ENCODE measurements around the gene TMEM266. TPM values are rescaled to one million over a fixed set of nuclear protein-coding genes. Genes with fewer than 3 reads are reported as not detected.

Gene TMEM266
- total RNA-seq, 4 donors from 2014 or later, result 1.4 to 3.1 (median 2.3) TPM

DNA sequence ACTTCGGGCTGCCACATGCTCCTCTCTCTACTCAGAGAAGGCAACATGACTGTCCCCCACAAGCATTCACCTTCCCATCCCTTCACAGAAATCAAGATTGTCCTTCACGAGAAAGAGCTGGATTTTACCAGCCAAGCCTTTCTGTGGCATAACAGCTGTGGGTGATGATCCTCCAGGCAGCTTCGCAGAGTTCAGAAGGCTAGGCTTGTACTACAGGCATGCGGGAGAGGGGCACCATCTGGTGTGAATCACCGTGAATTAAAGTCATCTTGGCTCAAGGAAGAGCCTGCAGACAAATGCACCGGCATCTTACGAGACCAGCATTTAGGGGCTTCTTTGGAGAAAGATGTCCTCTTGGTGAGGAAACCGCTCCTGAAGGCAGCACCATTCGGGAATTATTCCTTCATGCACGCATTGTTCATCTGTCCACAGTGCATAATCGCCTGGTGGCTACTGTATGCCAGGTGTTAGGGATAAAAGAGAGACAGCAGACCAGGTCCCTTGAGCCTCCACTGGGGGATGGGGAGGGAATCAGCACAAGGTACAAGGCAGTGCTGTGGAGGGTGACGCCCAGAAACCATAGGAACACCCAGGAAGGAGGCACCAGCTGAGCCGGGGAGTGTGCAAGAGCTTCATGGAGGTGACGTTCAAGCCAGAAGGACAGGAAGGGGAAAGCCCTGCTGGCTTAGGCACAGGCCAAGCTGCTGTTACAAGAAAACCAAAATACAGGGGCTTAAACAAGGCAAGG lies 108.6 kb downstream of the TMEM266 start:
- peaks cover 24% of the 10 kb centered on the region for H3K4me1 ChIP-seq
- DNase-seq (ENCODE audit: low spot score in 2 of 2), result no peak
- no peaks in the 10 kb centered on the region for H3K9me3 ChIP-seq
- H3K4me3 ChIP-seq, result no peak overlapping the region
- peak overlapping the region; percentile 77 for H3K27ac ChIP-seq
- H3K27me3 ChIP-seq, result no peaks in the 10 kb centered on the region
- TF ChIP-seq, protein P1, sequence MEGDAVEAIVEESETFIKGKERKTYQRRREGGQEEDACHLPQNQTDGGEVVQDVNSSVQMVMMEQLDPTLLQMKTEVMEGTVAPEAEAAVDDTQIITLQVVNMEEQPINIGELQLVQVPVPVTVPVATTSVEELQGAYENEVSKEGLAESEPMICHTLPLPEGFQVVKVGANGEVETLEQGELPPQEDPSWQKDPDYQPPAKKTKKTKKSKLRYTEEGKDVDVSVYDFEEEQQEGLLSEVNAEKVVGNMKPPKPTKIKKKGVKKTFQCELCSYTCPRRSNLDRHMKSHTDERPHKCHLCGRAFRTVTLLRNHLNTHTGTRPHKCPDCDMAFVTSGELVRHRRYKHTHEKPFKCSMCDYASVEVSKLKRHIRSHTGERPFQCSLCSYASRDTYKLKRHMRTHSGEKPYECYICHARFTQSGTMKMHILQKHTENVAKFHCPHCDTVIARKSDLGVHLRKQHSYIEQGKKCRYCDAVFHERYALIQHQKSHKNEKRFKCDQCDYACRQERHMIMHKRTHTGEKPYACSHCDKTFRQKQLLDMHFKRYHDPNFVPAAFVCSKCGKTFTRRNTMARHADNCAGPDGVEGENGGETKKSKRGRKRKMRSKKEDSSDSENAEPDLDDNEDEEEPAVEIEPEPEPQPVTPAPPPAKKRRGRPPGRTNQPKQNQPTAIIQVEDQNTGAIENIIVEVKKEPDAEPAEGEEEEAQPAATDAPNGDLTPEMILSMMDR (IDR thresholded peaks at IDR 0.05), result no peak
- TF ChIP-seq POLR2A (IDR thresholded peaks at IDR 0.05) (no peak), POLR2AphosphoS5 (IDR thresholded peaks at IDR 0.05) (no peak), EP300 (IDR thresholded peaks at IDR 0.05) (no peak)
- H3K36me3 ChIP-seq, result no peaks in the 10 kb centered on the region
- 78% methylated on average over 13 of the region's 14 CpGs for WGBS

DNA sequence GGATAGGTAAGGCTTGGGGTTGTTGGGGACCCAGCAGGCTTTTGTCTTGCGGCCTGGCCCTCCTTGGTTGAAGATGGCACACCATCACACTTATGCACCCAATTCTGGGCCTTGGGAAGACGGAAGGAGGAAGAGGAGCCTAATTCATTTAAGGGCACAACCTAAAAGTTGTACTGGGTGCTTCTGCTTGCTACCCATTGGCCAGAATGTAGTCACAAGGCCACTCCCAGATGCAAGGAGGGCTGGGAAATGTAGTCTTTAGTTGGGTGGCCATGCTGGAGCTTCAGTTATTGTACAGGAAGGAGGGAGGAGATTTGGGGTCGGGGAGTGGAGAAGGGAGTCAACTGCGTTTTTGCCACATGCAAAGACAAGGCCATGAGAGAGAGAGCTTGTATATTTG lies 109.2 kb downstream of the TMEM266 start:
- WGBS, result 69% methylated on average over 4 of the region's 4 CpGs
- Histone ChIP-seq H3K27me3 (no peaks in the 10 kb centered on the region), H3K4me3 (no peak overlapping the region), H3K36me3 (no peaks in the 10 kb centered on the region), H3K27ac (peak overlapping the region; percentile 77), H3K9me3 (no peaks in the 10 kb centered on the region), H3K4me1 (peaks cover 18% of the 10 kb centered on the region)
- no peak for TF ChIP-seq POLR2A (IDR thresholded peaks at IDR 0.05)
- TF ChIP-seq, protein P1 (IDR thresholded peaks at IDR 0.05), result no peak
- no peak for TF ChIP-seq POLR2AphosphoS5 (IDR thresholded peaks at IDR 0.05)
- TF ChIP-seq EP300 (IDR thresholded peaks at IDR 0.05), result no peak
- DNase-seq (ENCODE audit: low spot score in 2 of 2), result no peak

DNA sequence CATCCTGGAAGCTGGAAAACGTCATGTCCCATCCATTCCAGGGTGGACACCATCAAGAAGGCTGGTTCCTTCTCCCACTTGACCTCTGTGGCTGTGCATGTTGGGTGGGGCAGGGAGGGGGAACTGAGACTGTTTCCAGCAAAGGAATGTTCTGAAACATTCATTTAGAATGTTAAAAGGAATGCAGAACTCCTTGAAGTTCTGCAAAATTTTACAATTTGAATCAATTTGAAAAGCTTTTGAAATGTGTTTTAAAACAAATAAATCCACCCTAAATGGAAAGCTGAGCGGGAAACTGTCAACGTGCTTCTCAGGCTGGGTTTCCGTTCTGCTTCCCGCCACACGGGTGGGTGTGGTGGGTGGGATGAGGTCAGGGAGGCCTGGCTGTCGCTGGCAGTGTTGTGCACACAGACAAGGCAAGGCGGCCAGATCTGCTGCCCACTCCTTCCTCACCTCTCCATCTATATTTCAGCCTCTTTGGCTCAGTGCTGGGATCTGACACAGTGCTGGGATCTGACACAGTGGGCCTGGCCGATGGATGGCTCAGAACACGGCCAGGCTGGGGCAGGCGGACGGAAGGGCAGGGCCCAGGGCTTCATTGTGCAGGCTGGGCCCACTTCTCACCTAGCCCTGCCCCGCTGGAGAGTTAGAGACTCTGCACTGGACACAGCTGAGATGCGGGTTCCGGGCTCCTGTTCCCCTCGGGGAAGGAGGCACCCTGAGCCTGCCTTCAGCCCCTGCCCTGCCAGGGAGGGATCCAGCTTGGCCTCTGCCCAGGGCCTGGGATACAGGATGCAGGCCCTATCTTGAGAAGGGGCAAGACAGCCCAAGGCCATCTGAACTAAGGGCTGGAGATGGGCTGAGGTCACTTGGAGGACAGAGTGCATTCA lies 110.4 kb downstream of the TMEM266 start:
- Histone ChIP-seq H3K9me3 (no peaks in the 10 kb centered on the region), H3K4me3 (no peak overlapping the region), H3K27me3 (no peaks in the 10 kb centered on the region), H3K4me1 (peaks cover 17% of the 10 kb centered on the region), H3K36me3 (no peaks in the 10 kb centered on the region), H3K27ac (peak overlapping the region; percentile 88)
- TF ChIP-seq EP300 (IDR thresholded peaks at IDR 0.05) (no peak), POLR2AphosphoS5 (IDR thresholded peaks at IDR 0.05) (peak in 1 of 3 donors; percentile 44)
- WGBS, result 58% methylated on average over 10 of the region's 16 CpGs
- DNase-seq (ENCODE audit: low spot score in 2 of 2), result no peak

DNA sequence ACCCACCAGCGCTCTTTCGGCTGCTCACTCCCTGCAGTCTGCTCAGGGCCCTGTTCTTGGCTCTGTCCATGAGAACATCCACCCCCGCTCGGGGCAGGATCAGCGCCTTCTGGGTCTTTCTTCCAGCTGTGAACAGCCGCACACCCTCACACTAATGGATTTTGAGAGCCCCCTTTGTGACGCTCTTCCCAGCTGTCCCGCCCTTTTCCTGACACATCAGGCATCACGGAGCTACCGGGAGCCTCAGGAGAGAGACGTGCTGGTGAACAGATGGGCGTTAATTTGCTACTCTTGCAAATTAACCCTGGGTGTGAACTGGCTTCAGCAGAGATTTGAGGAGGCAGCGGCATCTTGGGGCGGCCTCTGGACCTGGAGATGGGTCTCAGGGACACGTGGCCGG lies 113.0 kb downstream of the TMEM266 start:
- no peak overlapping the region for H3K27ac ChIP-seq
- H3K27me3 ChIP-seq, result no peaks in the 10 kb centered on the region
- no peaks in the 10 kb centered on the region for H3K36me3 ChIP-seq
- DNase-seq (ENCODE audit: low spot score in 2 of 2), result no peak
- no peak overlapping the region for H3K4me3 ChIP-seq
- peaks cover 21% of the 10 kb centered on the region for H3K4me1 ChIP-seq
- WGBS, result 85% methylated on average over 16 of the region's 16 CpGs
- no peaks in the 10 kb centered on the region for H3K9me3 ChIP-seq
- no peak for TF ChIP-seq EP300 (IDR thresholded peaks at IDR 0.05)
- TF ChIP-seq, protein P1 (IDR thresholded peaks at IDR 0.05), result no peak
- TF ChIP-seq POLR2AphosphoS5 (IDR thresholded peaks at IDR 0.05), result no peak
- TF ChIP-seq POLR2A (IDR thresholded peaks at IDR 0.05), result no peak

DNA sequence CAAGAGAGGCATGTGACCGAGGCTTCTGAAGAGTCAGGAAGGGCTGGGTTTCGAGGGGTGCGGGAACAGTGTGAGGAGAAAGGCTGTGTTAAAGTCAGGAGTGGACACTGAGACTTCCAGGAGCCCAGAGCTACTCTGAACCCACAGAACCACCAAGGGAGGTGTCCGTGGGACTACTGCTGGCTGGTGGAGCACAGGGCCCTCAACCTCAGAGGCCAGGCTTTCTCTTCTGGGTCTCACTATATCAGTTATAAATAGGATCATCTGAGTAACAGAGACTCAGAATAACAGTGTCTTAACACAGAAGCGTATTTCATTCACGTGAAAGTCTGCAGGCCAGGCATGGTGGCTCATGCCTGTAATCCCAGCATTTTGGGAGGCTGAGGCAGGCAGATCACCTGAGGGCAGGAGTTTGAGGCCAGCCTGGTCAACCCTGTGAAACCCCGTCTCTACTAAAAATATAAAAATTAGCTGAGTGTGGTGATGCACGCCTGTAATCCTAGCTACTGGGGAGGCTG lies 113.6 kb downstream of the TMEM266 start:
- no peaks in the 10 kb centered on the region for H3K9me3 ChIP-seq
- no peaks in the 10 kb centered on the region for H3K36me3 ChIP-seq
- DNase-seq (ENCODE audit: low spot score in 2 of 2), result no peak
- H3K4me1 ChIP-seq, result peaks cover 27% of the 10 kb centered on the region
- H3K27me3 ChIP-seq, result no peaks in the 10 kb centered on the region
- WGBS, result 86% methylated on average over 6 of the region's 8 CpGs
- H3K27ac ChIP-seq, result no peak overlapping the region
- no peak overlapping the region for H3K4me3 ChIP-seq
- TF ChIP-seq EP300 (IDR thresholded peaks at IDR 0.05) (no peak), POLR2A (IDR thresholded peaks at IDR 0.05) (no peak), POLR2AphosphoS5 (IDR thresholded peaks at IDR 0.05) (no peak)
- TF ChIP-seq, protein P1 (IDR thresholded peaks at IDR 0.05), result no peak

All from suprapubic skin (tissue), 4 donors.